ENCODE measurements around the gene C13orf46.
"Not testable (repeated sequence)": the region's sequence is repeated elsewhere in the genome, so short reads cannot be mapped to it uniquely, and the experiment has no call there.

The C13orf46 gene

GRCh38 chr13:113992276-113993005 is 18.6 kb upstream of the C13orf46 start:
- DNase-seq (ENCODE audit: low read depth in 2 of 2) = no peak

- no peak for DNase-seq (ENCODE audit: low read depth in 2 of 2)
Observed at GRCh38 chr13:113991676-113992179, 17.9 kb upstream of the C13orf46 start.

DNA sequence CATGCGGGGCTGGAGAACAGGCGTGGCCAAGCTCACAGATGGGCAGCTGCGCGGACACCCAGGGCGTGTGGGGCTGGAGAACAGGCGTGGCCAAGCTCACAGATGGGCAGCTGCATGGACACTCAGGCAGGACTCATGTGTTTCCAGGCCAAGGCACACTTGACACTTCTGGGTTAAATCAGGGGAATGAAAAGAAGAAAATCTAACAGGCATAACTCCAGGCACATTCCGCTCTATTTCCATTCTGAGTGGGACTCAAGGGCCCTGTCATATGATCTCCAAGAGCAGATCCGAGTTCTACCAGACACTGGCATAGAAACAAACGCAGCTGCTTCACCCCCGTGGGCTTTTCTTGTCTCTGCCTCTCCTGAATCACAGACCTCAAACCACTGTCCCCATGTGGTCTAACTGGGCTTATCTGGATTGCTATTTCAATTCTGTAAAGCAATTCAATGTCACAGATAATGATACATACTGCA is 17.4 kb upstream of the C13orf46 start:
- no peak for DNase-seq (ENCODE audit: low read depth in 2 of 2)

- DNase-seq (ENCODE audit: low read depth in 2 of 2) = no peak
Observed at GRCh38 chr13:113990321-113990837, 16.5 kb upstream of the C13orf46 start.

DNA sequence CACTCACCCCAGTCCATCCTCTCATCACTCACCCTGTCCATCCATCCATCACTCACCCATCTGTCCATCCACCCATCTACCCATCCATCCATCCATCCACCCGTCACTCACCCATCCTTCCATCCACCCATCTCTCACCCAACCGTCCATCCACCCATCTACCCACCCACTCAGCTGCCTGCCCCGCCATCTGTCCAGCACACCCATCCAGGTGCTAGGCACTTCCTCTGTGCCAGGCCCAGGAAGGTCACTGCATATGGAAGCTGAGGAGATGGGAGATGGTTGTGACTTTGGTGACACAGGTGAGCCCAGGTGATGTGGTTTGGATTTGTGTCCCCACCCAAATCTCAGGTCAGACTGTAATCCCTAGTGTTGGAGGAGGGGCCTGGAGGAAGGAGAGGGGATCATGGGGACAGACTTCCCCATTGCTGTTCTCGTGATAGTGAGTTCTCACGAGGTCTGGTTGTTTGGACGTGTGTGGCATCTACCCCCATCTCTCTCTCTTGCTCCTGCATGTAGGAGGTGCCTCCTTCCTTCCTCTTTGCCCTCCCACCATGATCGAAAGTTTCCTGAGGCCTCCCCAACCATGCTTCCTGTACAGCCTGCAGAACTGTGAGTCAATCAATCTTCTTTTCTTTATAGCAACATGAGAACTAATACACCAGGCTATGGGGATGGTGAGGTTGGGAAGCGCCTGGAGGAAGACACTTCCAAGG is 15.9 kb upstream of the C13orf46 start:
- DNase-seq (ENCODE audit: low read depth in 2 of 2) = no peak

GRCh38 chr13:113988859-113989258 is 15.0 kb upstream of the C13orf46 start:
- DNase-seq (ENCODE audit: low read depth in 2 of 2) = not testable (repeated sequence)

GRCh38 chr13:113982296-113982661 is 8.4 kb upstream of the C13orf46 start:
- no peak for DNase-seq (ENCODE audit: low read depth in 2 of 2)

DNA sequence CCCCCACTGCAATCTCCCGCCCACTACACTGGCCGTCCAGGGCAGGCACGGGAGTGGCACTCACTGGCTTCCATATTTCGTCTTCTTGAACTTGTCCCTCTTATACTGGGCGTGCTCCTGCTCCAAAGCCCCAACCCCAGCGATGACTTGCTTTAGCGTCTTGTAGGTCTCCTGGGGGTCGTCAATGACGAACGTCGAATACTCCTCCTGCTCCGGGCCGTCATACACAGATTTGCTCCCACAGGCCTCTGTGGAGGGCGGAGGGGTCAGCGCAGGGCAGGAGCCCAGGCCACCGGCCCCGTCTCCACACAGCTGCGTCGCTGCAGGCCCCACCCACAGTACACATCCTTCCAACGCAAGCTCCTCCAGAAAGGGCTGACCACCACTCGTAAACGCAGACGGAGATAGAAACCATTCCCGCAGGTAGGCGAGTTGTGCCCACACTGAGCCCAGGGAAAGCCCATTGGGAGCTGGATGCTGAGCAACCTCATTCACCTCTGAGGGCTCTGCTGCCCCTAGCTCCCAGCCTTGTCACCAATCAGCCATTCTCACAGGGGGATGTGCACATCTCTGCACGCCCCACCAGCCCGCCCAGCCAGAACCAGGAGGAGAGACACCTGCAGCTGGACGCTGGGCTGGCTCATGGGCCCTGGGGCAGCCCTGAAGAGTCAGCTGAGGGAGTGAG is 7.9 kb upstream of the C13orf46 start:
- no peak for DNase-seq (ENCODE audit: low read depth in 2 of 2)

- DNase-seq (ENCODE audit: low read depth in 2 of 2) = no peak
Observed at GRCh38 chr13:113981194-113981605, 7.3 kb upstream of the C13orf46 start.

GRCh38 chr13:113980489-113981064 is 6.7 kb upstream of the C13orf46 start:
- no peak for DNase-seq (ENCODE audit: low read depth in 2 of 2)

- no peak for DNase-seq (ENCODE audit: low read depth in 2 of 2)
Observed at GRCh38 chr13:113979791-113980471, 6.1 kb upstream of the C13orf46 start.

DNA sequence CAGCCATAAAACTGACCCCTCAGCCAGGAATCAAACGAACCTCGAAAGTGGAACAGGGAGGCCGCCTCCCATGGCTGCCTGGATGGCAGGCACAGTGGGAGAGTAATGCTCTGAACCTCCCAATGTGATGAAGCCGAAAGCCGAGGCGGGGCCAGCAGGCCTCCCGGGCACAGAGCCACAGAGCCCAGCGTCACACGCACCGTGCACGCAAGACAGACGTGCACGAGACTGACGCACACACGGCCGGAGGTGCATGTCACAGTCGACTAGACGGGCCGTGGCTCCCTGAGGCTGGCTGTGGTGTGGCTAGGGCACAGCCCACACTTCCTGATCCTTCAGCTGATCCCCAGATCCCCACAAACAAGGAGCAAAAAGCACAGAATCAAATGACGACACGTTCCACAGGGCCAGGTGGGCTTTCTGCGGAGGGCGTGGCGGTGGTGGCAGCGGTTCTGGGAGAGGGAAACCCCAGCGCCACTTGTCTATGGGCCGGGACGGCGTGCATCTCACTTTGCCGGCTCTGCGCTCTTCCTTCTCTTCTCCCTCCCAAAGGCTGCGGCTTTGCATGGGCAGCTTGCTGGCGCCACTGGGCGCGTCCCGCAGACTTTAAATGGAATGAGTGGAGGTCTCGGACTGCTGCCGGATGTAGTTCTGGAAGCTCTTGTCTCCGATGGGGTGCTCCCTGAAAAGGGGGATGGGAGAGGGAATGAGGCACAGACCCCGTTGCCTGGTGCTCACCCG is 5.0 kb upstream of the C13orf46 start:
- DNase-seq (ENCODE audit: low read depth in 2 of 2) = no peak

- DNase-seq (ENCODE audit: low read depth in 2 of 2) = no peak
Observed at GRCh38 chr13:113977976-113978375, 4.1 kb upstream of the C13orf46 start.

GRCh38 chr13:113976711-113977684 is 3.1 kb upstream of the C13orf46 start:
- DNase-seq (ENCODE audit: low read depth in 2 of 2) = no peak

- DNase-seq (ENCODE audit: low read depth in 2 of 2) = no peak
Observed at GRCh38 chr13:113975416-113975815, 1.5 kb upstream of the C13orf46 start.

DNA sequence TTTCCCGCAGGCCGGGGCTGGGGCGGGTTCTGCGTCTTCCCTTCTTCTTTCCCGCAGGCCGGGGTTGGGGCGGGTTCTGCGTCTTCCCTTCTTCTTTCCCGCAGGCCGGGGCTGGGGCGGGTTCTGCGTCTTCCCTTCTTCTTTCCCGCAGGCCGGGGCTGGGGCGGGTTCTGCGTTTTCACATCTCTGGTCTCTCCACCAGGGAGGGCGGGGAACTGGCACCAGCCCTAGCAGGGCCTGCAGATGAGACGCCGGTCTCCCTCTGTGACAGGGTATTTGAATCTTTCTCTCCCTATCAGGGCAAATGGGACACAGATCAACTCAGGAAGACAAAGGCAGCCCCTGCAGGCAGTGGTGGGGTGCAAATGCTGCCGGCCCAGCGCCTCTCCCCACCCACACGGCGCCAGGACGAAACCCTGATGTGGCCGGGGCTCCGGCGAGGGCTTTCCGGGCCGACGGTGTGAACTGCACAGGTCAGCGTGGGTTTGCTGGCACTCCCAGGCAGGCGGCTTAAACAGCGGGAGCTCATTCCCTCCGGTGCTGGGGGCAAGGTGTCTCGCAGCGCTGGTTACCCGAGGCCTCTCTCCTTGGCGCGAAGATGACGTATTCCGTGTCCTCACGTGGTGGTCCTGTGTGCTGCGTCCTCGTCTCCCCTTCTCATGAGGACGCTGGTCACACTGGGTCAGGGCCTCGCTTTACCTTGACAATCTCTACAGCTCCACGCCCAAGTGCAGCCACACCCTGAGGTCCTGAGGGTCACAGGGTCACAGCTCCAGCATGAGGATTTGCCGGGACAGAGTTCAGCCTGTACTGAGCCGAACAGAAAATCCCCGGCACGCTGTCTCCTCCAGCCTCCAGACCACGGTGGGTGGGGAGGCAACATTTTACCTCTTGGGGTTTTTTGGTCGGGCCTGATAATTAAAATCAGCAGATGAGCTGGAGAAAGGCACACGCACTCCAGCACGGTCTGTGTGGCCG is 717 bp upstream of the C13orf46 start:
- no peak for DNase-seq (ENCODE audit: low read depth in 2 of 2)

GRCh38 chr13:113972451-113973217 is 1.2 kb downstream of the C13orf46 start:
- no peak for DNase-seq (ENCODE audit: low read depth in 2 of 2)

Data from activated CD8-positive, alpha-beta memory T cell treated with anti-CD3 and anti-CD28 coated beads for 4 hours (primary cell).